H1 (cell line): ENCODE measurements around the gene NLRP7.

ENCODE experiments used
- ATF3 ChIP-seq: IDR thresholded peaks from 2 replicates; pipeline ENCODE4 v1.6.1; 2011; ENCODE audit warnings: low read depth, mild to moderate bottlenecking, low read length; ENCODE audit not compliant: insufficient read depth
- BRCA1 ChIP-seq: IDR thresholded peaks from 2 replicates; pipeline ENCODE4 v1.6.1; 2012; ENCODE audit warnings: low read depth, low read length, improper control_type of control experiment
- CTCF ChIP-seq, 3 experiments: IDR thresholded peaks; 1 replicate in 2 of 3; 2 replicates in 1 of 3; pipeline versions ENCODE4 v1.5.1 to v1.6.1; 2011; ENCODE audit warnings: low read length in 3 of 3, mild to moderate bottlenecking in 3 of 3, inconsistent platforms in 2 of 3, low read depth in 1 of 3, moderate library complexity in 1 of 3; ENCODE audit not compliant: insufficient read depth in 1 of 3; ENCODE audit errors: control extremely low read depth in 1 of 3
- EP300 ChIP-seq, 2 experiments: IDR thresholded peaks; 1 replicate in 1 of 2; 2 replicates in 1 of 2; pipeline ENCODE4 v1.6.1; 2011 to 2012; ENCODE audit warnings: low read depth in 2 of 2, low read length in 2 of 2, mild to moderate bottlenecking in 2 of 2, borderline replicate concordance in 1 of 2, inconsistent platforms in 1 of 2, moderate library complexity in 1 of 2
- EZH2 ChIP-seq: fragments of 200-600 bp; sonication (generic); IDR thresholded peaks from 2 replicates; pipeline ENCODE4 v1.7.1; 2012; ENCODE audit warnings: low read depth, mild to moderate bottlenecking, moderate library complexity, low read length, inconsistent platforms; ENCODE audit not compliant: severe bottlenecking
- GABPA ChIP-seq: IDR thresholded peaks from 2 replicates; pipeline ENCODE4 v1.6.1; 2011; ENCODE audit warnings: mild to moderate bottlenecking, low read length, moderate library complexity, borderline replicate concordance; ENCODE audit not compliant: insufficient read depth
- JUN ChIP-seq: IDR thresholded peaks from 2 replicates; pipeline ENCODE4 v1.6.1; 2011; ENCODE audit warnings: low read depth, mild to moderate bottlenecking, improper control_type of control experiment, low read length
- MAX ChIP-seq: IDR thresholded peaks from 2 replicates; pipeline ENCODE4 v1.6.1; 2012; ENCODE audit warnings: inconsistent platforms
- NRF1 ChIP-seq: IDR thresholded peaks from 2 replicates; pipeline ENCODE4 v1.6.1; 2011; ENCODE audit warnings: mild to moderate bottlenecking, low read depth, low read length, improper control_type of control experiment
- POLR2A ChIP-seq, 2 experiments: IDR thresholded peaks; 1 replicate in 1 of 2; 2 replicates in 1 of 2; pipeline ENCODE4 v1.6.1; 2011; ENCODE audit warnings: low read depth in 2 of 2, low read length in 2 of 2, mild to moderate bottlenecking in 2 of 2; ENCODE audit errors: control extremely low read depth in 1 of 2
- ZNF274 ChIP-seq: IDR thresholded peaks from 2 replicates; pipeline ENCODE4 v1.7.0; 2012; ENCODE audit warnings: low read length, borderline replicate concordance; ENCODE audit errors: extremely low read depth

- TF ChIP-seq ZNF274 (no peak), CTCF (IDR thresholded peaks at IDR 0.05; ENCODE audit: control extremely low read depth in 1 of 3, insufficient read depth in 1 of 3, low read depth in 1 of 3, low read length in 3 of 3) (no peak), NRF1 (no peak), EZH2 (no peak), JUN (no peak), MAX (no peak), EP300 (IDR thresholded peaks at IDR 0.05; ENCODE audit: borderline replicate concordance in 1 of 2, low read depth in 2 of 2, low read length in 2 of 2) (no peak), BRCA1 (no peak), GABPA (no peak), ATF3 (no peak), POLR2A (IDR thresholded peaks at IDR 0.05; ENCODE audit: control extremely low read depth in 1 of 2, low read depth in 2 of 2, low read length in 2 of 2) (no peak)
Measured at GRCh38 chr19:54888239-54888638, 59.1 kb downstream of the NLRP7 start.
